GM19438 (cell line): ENCODE data around the gene PARVG.

Experiments
- ATAC-seq: cut with Tn5 transposase; IDR thresholded peaks from one replicate; pipeline ENCODE4 v1.9.1; 2021; ENCODE audit warnings: low read depth; ENCODE audit not compliant: unreplicated experiment

The PARVG gene, protein sequence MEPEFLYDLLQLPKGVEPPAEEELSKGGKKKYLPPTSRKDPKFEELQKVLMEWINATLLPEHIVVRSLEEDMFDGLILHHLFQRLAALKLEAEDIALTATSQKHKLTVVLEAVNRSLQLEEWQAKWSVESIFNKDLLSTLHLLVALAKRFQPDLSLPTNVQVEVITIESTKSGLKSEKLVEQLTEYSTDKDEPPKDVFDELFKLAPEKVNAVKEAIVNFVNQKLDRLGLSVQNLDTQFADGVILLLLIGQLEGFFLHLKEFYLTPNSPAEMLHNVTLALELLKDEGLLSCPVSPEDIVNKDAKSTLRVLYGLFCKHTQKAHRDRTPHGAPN

DNA sequence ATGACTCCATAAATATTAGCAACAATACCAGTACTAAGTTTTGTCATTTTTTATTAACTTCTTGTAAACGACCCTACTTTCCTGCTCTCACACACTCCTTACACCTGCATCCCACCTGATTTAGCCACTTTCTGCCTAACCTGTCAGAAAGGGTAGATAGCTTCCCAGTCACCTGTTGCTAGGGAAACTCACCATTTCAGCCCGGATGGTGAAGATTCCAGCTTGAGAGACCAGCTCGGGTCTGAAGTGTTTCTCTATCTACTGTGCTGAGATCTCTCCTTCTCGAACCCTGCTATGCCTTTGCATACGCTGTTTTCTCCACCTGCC is at the start of gene PARVG:
TSS of gene PARVG (plus strand) at position 220 of the 327 bp plus-strand sequence. CDS start 2,405 bp downstream, outside the sequence.
- ATAC-seq: peak; percentile 46

DNA sequence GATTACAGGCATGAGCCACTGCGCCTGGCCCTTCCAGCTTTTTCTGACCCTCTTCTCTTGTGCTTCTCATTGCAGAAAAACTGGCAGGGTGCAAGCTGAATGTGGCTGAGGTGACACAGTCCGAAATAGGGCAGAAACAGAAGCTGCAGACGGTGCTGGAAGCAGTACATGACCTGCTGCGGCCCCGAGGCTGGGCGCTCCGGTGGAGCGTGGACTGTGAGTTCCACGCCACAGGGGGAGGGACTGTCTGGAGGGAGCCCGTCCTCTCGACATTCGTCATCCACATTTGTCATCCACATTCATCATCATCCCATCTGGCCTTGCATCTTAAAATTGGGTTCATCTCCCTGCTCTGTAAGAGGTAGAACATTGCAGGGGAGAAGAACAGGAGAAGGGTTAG is 49.3 kb upstream of the PARVG start:
- ATAC-seq: no peak

DNA sequence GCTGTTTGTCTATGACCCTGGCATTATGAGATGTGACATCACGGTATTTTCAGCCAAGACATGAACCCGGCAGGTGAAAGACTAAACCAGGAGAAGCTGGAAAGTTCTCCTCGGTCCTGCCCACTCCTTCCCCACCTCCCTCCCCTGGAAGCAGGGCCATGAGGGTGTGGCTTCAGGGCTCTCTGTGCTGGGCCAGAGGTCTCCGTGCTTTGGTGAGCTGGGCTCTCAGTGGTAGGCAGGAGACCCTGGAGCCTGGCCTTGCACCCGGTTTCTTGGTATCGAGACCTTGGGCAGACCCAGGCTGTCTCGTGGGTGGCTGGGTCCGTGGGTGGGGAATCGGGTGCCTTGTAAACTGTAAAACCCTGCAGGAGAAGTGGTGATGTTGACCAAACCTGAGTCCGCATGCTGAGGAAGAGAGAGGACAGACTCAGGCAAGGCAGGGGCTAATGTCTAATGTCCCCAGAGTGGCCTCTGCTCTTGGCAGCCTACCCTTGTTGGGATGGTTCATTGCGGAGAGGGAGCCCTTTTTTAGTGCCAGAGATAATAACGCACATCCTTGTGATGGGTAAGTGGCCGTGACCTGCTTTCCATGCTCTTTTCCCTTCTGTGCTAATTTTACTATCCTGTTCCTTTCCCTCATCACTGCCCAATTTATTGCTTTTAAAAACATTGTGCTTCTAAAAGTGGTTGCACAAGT is 48.6 kb upstream of the PARVG start:
- no peak for ATAC-seq

DNA sequence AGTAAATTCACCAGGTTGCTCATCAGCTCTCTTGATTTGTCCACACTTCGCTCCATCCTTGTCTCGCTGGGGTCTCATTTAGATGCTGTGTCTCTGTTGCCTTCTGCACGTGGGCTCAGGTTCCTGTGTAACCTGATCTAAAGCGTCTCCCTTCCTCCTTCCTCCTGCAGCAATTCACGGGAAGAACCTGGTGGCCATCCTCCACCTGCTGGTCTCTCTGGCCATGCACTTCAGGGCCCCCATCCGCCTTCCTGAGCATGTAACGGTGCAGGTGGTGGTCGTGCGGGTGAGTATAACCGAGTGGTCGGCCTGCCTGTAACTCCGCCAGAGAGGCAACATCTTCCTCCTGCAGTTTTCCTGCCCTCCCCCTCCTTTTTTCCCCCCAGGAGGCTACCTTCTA is 48.0 kb upstream of the PARVG start:
- no peak for ATAC-seq

DNA sequence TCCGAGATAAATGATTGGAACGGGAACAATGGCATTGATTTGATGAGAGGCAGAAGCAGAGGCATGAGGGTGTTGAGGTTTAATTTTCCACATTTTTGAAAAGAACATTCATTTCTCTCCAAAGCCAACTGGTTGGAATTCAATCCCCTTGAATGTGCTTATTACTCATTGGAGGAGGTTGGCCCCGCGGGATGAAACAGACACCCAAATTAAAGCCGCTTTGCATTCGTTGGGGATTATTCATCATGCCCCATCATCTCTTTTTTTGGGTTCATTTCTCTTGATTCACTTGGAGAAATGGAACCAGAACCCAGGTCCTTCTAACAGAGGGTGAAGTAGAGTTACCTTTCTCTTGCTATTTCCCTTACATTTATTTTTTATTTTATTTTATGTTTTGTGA is 47.6 kb upstream of the PARVG start:
- ATAC-seq: no peak

DNA sequence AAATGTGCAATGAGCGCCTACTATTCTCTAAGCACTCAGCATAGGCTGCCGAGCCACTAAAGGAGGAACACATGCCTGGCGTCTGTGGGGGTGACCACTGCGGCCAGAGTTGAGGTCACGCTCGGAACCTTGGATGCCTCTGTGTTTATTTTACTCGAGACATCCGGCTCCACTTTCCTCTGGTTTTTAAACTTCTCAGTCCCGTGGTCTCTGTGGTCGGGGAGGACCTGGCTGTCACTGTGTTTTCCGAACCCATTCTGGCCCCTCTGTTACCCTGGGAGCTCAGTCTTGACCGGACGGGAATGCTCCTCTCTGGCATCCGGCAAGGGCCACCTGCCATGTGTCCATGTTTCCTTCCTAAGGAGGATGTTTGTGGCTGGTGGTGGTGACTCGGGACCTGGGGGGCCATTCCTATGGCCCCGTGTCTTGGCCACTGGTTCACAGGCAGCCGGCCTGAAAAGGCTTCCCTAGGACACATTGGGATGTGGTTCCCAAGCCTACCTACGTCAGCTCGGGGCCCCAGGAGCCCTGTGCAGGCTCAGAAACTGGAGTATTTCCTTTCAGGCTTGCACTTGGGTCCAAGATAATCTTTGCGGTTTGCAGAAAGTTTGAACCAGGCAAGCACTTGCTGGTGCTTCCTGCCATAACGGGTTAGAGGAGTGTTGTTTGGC is 46.7 kb upstream of the PARVG start:
- ATAC-seq: no peak

DNA sequence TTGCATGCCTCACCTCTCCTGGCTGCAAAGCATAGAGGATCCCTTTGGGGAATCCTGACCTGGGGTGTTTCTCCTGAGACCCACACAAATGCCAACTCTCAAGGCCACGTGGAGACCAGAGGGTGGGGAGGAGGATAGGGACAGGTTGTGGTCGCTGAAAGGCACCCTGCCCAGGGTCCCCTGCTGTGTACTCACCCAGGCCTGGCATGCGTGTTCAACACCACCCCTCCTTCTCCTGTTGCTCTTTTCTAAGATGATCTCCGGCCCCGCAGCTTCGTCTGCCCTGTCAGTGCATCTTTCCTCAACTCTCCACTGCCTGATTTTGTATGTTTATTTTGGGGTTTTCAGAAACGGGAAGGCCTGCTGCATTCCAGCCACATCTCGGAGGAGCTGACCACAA is 44.6 kb upstream of the PARVG start:
- ATAC-seq: no peak

DNA sequence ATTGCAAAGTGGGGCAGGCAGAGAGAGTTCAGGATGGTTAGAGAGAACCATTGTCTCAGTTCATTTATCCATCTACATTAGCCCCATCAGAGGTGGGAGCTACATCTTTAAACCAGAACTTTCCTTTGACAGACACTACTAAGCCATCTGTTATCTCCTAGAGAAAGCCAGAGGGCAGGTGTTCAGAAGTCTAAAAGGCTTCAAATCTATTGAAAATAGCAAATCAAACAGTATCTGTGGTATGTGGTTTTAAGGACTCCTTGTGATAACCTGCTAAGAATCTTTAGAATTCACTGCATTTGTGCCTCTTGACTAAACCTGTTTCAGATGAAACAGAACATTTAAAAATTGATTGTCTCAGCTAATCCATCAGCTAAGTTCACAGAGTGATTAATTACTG is 43.9 kb upstream of the PARVG start:
- no peak for ATAC-seq

DNA sequence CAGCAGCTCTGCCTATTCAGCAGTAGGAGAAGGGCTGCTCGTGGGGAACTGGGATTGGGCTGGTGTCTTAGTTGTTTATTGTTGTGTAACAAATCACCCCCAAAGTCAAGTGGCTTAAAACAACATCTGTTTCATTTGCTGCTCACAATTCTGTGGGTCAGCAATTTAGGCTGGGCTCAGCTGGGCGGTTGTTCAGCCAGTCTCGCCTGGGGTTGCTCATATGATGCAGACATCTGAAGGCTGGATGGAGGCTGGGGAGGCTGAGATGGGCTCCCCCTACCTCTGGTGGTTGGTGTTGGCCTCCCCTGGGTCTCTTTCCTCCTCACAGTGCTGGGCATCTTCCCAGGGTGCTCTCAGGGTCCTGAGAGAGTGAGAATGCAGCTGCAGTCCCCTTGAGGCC is 43.3 kb upstream of the PARVG start:
- ATAC-seq: no peak

DNA sequence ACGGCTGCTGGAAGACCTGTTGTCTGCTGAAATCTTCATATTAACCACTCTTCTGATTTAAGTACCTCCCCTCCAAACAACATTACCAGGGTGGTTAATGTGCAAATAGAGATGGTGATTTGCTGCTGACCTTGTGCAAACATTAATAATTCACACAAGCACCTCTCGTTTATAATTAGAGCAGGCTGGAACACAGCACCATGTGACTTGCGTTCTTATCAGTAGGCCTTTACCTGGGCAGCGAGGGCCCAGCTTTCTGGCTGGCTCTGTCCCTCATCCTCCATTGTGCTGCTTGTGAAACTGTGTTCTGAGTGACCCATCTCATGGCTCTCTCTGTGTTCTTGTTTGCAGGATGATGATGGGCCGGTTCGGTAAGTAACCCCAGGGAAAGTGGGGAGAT is 41.0 kb upstream of the PARVG start:
- ATAC-seq: no peak

DNA sequence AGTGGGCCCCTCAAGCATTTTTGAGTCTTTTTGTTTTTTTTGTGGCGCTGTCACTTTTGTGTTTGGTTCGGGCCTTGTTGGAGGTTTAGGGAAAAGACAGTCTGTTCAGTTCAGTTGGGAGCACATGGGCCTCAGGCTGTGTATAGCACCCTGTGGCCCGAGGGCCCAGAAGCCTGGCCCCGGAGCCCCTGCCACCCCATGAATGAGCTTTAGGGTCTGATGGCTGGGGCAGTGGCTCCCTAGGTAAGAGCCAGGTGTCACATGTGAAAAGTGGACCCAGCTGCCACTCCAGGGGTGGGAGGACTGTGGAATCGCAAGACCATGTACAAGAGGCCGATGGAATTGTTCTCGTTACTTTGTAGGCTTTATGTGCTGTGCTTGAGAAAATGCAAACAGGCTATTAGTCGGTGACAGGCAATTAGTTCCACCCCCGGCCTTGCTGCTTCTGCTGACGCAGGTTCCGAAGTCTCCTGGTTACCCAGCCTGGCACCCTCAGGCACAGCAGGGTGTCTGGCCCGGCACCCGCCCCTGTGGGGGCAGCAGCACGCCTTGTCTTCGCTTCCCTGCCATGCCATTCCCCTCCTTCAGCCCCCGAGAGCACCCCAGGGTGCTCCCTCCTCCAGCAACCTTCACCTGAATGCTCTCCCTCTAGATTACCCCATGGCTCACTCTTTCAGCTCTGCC is 38.2 kb upstream of the PARVG start:
- ATAC-seq: no peak

DNA sequence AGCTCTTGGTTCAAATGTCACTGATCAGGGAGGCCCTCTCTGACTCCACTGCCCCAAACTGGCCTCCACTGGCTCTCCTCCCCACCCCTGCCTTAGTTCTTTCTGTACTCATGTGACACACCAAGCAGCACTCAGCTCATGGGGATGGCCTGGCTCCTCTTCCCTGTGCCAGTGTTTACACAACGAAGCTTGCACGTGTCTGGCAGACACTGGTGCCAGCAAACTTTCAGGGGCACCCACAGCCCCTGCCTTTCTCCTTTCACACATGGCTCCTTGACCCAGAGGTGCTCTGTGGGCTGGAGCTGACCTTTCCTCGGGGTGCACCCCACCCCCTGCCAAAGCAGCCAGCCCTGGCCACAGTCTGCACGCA is 37.6 kb upstream of the PARVG start:
- no peak for ATAC-seq

DNA sequence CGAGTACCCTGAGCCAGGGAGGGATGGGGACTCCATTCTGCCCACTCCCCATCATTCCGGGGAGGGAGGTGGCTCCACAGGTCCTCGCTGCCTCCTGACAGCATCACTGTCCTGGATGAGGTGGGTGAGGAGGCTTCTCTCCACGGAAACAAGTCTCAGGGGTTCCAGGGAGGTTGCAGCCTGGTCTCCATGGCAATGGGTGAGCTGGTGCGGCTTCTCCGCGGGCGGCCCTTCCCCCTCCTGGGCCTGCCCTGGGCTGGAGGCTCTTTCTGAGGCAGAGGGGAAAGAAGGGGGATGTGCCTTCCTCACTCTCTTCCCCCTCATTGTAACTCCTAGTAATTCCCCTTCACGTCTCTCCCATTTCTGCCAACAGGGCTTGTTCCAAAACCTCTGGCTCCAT is 37.1 kb upstream of the PARVG start:
- no peak for ATAC-seq

DNA sequence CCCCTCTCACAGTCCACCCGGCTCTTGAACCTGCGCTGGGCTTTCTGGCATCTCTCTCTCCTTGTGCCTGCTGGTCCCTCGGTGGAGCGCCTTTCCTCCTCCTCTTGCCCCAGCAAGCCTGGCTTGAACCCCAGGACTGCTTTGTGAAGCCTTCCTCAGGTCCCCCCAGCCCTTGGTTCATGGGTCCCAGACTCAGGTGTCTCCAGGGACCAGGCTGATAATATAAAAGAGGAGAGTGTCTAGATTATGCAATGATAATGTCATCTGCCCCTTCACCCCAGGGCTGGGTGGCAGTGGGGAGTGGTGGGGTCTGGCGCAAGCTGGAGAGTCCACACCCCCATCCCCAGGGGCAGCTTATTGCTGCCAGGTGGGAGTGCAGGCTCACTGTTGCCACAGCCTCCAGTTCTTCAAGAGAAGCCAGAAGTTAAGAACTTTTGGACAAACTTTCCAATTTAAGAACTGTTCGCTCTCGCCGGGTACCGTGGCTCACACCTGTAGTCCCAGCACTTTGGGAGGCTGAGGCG is 36.6 kb upstream of the PARVG start:
- ATAC-seq: no peak

DNA sequence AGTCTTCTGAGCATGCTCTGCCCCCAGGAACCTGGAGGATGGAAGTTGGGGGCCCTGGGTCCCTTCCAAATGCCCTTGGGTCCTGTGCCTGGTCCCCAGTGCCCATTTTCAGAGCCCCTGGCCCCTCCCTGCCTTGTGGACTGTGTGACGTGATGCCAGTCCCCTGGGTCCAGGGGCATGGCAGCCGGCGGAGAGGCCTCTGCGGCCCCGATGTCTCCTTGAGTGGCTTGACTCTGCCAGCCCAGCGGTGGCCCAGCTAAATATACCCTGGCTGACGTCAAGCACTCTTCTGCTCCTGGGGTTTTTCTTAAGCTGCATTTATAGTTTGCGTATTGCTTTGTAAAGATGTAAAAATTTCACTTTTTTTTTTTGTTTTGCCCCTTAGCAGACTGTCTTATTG is 35.2 kb upstream of the PARVG start:
- ATAC-seq: no peak

DNA sequence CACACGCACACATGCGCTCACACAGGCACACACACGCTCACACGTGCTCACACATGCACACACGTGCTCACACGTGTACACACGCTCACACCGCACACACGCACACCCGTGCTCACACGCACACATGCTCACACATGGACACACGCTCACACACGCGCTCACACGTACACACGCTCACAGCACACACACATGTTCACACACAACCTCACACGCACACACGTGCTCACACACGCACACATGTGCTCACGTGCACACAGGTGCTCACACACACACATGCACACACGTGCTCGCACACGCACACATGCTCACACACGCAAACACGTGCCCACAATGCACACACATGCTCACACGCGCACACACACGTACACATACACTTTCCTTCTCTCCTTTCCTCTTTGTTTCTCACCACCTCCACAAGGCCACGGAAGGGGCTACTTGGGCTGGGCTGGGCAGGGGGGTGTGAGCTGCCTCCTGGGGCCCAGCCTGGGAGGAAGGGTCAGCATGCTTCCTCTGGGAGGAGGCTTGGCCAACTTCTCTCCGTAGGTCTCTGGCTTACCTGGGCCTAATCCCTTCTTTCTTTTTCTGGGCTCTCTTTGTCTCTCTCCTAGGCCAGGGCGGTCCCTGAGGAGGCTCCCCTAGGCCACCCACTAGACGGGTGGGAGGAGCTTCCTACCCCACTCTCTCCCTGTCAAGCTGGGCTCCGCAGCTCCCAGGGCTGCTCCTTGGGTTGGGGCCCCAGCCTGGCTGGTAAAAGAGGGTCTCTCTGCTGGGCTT is 34.5 kb upstream of the PARVG start:
- ATAC-seq: no peak

DNA sequence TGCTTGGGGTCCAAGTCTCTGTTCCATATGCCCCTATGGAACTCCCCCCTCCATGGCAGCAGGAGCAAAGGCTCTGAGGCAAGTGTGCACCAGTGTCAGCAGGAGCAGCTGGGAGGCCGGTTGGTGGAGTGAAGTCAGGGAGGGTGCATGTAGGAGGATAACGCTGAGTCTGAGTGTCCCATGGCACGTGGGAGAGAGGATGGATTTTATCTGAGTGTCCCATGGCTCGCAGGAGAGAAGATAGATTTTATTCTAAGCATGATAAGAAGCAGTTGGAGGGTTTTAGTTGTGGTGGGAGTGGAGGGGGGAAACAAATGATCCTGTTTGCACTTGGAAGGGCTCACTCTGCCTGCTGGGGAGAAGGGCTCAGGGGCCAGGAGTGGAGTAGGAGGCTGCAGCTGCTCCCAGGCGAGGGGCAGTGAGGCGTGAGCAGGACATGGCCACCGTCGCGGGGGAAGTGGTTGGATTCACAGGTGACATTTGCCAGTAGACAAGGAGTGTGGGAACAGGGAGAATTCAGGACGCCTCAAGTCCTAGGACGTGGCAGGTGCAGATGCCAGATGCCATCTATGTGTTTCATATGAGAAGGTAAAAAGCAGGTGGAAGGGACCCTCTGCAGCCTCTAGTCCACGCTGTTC is 33.6 kb upstream of the PARVG start:
- no peak for ATAC-seq

DNA sequence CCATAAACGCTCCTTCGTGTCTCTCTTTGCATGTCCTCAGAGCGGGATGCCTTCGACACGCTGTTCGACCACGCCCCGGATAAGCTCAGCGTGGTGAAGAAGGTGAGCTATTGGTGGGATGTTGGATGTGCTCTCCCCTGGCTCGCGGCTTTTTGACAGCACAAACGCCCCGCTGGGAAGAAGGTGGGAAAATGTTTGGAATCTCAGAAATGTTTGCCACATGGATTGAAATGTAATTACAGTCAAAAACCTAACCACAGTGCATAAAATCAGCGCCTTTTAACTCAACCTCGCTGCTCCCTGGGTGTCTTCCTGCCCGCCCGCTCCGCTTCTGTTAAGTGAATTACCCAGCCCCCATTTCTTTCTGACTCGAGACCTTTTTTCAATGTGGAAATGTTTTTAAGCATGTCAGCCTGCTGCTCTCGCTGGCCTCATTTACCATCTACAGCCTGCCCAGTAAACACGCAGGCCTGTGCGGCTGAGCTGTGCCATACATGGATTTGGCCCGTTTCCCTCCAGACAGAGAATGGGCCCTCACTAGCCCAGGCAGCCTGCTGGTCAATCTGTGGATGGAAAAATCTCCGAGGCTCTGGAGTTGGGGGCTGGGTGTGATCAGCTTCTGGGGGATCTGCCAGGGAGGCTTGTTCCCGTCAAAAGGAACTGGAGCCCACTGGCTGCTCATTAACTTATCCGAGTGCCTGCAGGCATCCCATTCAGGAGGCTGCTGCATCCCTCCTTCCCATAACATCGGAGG is 32.7 kb upstream of the PARVG start:
- ATAC-seq: no peak

DNA sequence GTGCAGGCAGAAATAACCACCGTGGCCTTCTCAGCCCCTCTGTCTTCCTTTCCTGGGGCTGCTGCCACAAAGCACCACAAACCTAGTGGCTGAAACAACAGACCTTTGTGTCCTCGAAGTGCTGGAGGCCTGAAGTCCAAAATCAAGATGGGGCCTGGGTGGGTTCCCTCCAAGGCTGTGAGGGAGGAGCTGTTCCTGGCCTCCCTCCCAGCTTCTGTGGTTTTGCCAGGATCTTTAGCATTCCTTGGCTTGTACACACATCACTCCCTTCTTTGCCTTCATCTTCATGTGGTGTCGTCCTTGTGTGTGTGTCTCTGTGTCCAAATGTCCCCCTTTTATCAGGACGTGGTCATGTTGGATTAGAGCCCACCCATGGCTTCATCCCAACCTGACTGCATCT is 29.0 kb upstream of the PARVG start:
- no peak for ATAC-seq
